ENCODE measurements around the gene RNF217.
"Not testable (repeated sequence)": the region's sequence is repeated elsewhere in the genome, so short reads cannot be mapped to it uniquely, and the experiment has no call there.

The RNF217 gene
- long read RNA-seq, donor 1, full-length matches to known transcripts = 1 of 1 reads
- long read RNA-seq, donor 1, partial matches to known transcripts = 0 of 1 reads
- long read RNA-seq, donor 1, other reads (novel, unspliced or antisense) = 0 of 1 reads
- long read RNA-seq, donor 2 = 0 reads
- long read RNA-seq, donor 3 = 0 reads
- long read RNA-seq, donor 4, partial matches to known transcripts = 0 of 1 reads
- long read RNA-seq, donor 4, other reads (novel, unspliced or antisense) = 0 of 1 reads
- long read RNA-seq, donor 5, full-length matches to known transcripts = 2 of 2 reads
- long read RNA-seq, donor 5, partial matches to known transcripts = 0 of 2 reads
- long read RNA-seq, donor 5, other reads (novel, unspliced or antisense) = 0 of 2 reads
- long read RNA-seq, donor 6, full-length matches to known transcripts = 1 of 1 reads
- long read RNA-seq, donor 6, partial matches to known transcripts = 0 of 1 reads
- long read RNA-seq, donor 6, other reads (novel, unspliced or antisense) = 0 of 1 reads
- long read RNA-seq, donor 7, full-length matches to known transcripts = 2 of 2 reads
- long read RNA-seq, donor 7, partial matches to known transcripts = 0 of 2 reads
- long read RNA-seq, donor 7, other reads (novel, unspliced or antisense) = 0 of 2 reads
- long read RNA-seq, donor 8, full-length matches to known transcripts = 4 of 4 reads
- long read RNA-seq, donor 8, partial matches to known transcripts = 0 of 4 reads
- long read RNA-seq, donor 8, other reads (novel, unspliced or antisense) = 0 of 4 reads

GRCh38 chr6:124961777-124962638, at the start of gene RNF217:
Gene RNF217, plus strand, starts transcription at chr6:124962437. Its CDS starts 108 bp downstream, at chr6:124962545.
- DNase-seq = peak; percentile 92

GRCh38 chr6:124913056-124913455, 49.2 kb upstream of the RNF217 start:
- no peak for DNase-seq

DNA sequence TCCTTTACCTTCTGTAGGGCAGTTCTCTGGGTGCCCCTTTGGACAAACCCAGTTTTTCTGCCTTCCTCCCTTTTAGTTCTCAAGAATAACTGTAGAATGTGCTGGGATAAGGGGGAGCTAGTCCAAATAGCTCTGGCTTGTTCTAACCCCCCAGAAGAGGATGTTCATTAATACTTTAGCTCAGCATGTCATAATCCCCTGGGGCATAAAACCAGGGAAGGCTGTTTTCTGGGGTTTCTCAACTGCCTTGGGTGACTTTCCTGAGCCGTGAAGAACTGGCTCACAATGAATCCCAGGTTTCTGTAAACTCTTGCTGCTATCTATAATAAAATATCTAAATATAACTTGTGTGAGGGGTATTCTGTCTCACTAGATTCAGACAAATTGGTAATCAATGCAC, 44.5 kb upstream of the RNF217 start:
- DNase-seq = no peak

- DNase-seq = not testable (repeated sequence)
Measured at GRCh38 chr6:124919703-124920102, 42.5 kb upstream of the RNF217 start.

DNA sequence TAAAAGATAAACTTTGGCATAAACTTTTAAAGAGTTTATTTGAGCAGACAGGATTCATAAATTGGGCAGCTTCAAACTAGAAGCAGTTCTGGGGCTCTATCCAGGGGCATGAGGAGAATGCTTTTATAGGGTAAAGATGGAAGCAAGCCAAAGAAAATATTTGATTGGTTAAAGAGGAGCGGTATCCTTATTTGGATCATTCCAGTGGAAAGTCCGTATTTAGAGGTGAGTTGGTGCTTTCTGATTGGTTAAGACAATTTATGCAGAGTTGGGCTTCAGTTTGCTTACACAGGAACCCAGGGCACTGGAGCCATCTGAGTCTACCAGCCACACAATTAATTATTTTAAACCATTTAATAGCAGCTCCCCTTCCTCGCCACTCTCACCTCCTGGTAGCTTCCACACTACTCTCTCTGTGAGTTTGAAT, 37.9 kb upstream of the RNF217 start:
- no peak for DNase-seq

DNA sequence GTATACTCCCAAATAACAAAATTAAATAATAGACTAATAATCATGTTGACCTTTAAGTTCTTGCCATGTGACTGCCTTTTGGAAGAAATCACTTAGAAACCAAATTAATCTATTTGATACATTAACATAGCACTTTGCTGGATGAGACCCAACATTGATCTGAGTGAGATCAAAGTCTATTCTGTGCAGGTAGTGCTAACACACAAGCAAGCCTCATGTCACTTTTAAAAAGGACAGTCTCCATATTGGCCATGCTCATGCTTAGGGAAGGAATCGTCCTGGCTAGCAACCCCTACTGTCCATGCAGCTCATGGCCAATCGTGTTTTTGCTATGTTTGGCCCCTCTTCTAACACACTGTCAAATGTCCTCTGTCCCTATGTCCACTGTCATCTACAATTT, 35.8 kb upstream of the RNF217 start:
- DNase-seq = no peak

GRCh38 chr6:124927806-124928205, 34.4 kb upstream of the RNF217 start:
- no peak for DNase-seq

- no peak for DNase-seq
Measured at GRCh38 chr6:124928851-124929250, 33.4 kb upstream of the RNF217 start.

DNA sequence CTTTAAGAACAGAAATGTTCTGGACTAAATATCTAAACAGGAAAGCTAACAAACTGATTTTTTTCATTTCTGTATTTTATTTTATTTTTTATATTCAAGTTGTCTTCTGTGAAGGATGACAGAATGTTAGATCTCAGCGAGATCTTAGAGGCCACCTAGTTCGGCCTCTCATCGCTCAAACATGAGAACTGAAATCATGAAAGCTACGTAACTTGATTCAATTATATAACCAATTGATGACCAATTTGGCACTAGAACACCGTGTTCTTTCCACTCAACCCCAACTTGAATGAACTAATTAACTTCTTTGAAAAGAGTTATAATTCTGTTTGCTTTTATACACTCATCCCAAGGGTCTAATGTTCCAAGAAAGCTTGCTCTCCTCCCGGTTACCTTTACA, 24.6 kb upstream of the RNF217 start:
- DNase-seq = no peak

DNA sequence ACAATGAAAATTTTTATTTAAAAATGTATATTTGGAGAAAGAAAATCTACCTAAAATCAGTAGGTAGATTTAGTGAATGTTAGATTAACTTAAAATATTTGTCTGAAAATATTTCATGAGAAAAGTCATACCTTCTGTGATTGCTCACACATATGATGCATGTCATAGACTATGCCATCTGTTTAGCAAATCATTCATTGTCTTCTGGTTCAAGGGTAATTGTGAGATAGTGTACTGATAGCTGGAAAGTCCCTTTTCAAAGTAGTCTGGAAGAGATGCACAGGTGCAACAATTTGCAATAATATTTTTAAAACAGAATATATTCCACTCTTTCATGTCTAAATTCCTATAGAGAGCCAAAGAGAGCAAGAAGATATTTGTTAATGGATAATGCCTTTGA, 21.0 kb upstream of the RNF217 start:
- no peak for DNase-seq

DNA sequence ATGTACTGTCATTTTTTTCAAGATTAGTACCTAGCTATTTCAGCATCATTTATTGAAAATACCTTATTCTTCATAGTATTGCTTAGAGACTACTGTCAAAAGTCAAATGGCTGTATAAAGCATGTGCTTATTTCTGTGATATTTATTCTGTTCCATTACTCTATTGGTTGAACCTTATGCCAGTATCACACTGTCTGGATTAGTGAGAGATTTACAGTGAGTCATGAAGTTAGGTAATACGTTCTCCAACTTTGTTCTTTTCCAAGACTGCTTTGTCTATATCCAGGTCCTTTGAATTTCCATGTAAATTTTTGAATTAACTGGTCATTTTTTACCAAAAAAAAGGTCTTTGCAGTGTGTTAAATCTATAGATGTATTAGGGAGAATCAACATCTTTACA, 18.6 kb upstream of the RNF217 start:
- DNase-seq = no peak

- DNase-seq = no peak
Measured at GRCh38 chr6:124947971-124948451, 14.2 kb upstream of the RNF217 start.

GRCh38 chr6:124949706-124950105, 12.5 kb upstream of the RNF217 start:
- no peak for DNase-seq

DNA sequence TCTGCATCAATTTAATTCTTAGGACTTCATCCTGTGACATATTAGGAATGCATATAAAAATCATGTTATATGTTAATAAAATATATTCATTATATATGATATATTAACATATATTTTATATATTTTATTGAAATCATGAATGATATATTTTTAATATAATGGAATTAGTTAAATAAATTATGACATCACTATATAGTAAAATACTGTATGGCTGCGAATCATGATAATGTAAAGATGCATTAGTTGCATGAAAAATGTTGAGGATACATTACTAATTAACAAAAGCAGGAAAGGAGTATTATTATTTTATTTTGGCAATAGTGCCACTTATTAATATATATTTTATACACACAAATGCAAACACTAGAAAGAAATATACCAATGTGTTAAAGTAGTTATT, 8.4 kb upstream of the RNF217 start:
- no peak for DNase-seq

GRCh38 chr6:124955108-124955856, 7.0 kb upstream of the RNF217 start:
- DNase-seq = no peak

DNA sequence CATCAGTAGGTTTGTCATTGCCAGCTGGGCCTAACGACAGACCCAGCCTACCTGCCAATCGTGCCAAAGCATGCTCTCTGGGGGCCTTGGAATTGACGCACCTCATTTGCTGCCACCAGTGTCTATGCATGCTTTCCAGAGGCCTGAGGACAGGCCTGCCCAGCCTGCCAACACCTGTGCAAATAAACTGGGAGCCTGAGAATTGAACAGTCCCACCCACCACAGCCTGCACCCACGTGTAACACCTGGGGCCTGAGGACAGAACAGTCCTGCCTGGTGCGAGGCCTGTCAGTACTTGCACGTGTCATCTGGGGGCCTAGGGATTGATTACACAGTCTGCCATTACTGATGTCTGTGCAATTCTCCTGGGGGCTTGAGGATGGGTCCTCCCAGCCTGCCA, 6.2 kb upstream of the RNF217 start:
- no peak for DNase-seq

GRCh38 chr6:124958149-124958548, 4.1 kb upstream of the RNF217 start:
- DNase-seq = no peak

- DNase-seq = no peak
Measured at GRCh38 chr6:124958759-124959354, 3.4 kb upstream of the RNF217 start.

- DNase-seq = no peak
Measured at GRCh38 chr6:124960757-124961463, 1.3 kb upstream of the RNF217 start.

GRCh38 chr6:124961464-124961776, 817 bp upstream of the RNF217 start:
- no peak for DNase-seq
